Choroid plexus epithelial cell (primary cell): ENCODE results near the gene MTPN.

Source experiments
- DNase-seq: peaks from one replicate; pipeline ENCODE4 v3.0.0-alpha.2; 2010; ENCODE audit warnings: low read depth
- H3K4me3 ChIP-seq: 2 replicates; pipeline ENCODE4 v1.5.1; 2011; ENCODE audit warnings: low read depth, mild to moderate bottlenecking, control low read depth, low read length, moderate library complexity
- TF ChIP-seq, protein P1 (sequence below): conservative IDR thresholded peaks from 2 replicates; pipeline ENCODE4 v1.5.1; 2011; ENCODE audit warnings: low read depth, mild to moderate bottlenecking, control low read depth, inconsistent platforms, low read length, moderate library complexity

MTPN gene

GRCh38 chr7:135910393-135911036, 66.6 kb downstream of the MTPN start:
- no peak for DNase-seq
- TF ChIP-seq, protein P1, sequence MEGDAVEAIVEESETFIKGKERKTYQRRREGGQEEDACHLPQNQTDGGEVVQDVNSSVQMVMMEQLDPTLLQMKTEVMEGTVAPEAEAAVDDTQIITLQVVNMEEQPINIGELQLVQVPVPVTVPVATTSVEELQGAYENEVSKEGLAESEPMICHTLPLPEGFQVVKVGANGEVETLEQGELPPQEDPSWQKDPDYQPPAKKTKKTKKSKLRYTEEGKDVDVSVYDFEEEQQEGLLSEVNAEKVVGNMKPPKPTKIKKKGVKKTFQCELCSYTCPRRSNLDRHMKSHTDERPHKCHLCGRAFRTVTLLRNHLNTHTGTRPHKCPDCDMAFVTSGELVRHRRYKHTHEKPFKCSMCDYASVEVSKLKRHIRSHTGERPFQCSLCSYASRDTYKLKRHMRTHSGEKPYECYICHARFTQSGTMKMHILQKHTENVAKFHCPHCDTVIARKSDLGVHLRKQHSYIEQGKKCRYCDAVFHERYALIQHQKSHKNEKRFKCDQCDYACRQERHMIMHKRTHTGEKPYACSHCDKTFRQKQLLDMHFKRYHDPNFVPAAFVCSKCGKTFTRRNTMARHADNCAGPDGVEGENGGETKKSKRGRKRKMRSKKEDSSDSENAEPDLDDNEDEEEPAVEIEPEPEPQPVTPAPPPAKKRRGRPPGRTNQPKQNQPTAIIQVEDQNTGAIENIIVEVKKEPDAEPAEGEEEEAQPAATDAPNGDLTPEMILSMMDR, result no peak
- H3K4me3 ChIP-seq, result no peak overlapping the region

DNA sequence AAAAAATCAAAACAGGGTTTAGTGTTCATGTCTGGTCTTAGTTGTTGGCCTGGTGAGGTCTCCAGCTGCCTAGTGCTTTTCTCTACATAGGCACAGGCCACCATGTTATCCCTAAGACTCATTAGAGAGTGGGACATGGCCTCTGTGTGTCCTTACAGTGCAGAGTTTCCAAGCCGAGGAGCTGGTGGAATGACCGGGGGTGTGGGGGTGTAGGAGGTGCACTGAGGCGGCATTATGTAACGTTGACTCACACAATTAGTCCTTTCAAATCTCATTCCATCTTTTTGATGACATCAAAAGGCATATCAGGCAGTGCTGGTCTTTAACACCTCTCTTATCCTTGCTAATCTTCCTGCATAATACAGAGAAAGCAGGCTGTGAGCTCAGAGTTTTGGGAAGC, 71.3 kb downstream of the MTPN start:
- TF ChIP-seq, protein P1, result no peak
- H3K4me3 ChIP-seq, result no peak overlapping the region
- DNase-seq, result no peak

- DNase-seq, result peak; percentile 17
- no peak overlapping the region for H3K4me3 ChIP-seq
- TF ChIP-seq, protein P1, result no peak
Observed at GRCh38 chr7:135905355-135905754, 71.8 kb downstream of the MTPN start.

GRCh38 chr7:135904282-135904681, 72.9 kb downstream of the MTPN start:
- DNase-seq, result no peak
- TF ChIP-seq, protein P1, result no peak

DNA sequence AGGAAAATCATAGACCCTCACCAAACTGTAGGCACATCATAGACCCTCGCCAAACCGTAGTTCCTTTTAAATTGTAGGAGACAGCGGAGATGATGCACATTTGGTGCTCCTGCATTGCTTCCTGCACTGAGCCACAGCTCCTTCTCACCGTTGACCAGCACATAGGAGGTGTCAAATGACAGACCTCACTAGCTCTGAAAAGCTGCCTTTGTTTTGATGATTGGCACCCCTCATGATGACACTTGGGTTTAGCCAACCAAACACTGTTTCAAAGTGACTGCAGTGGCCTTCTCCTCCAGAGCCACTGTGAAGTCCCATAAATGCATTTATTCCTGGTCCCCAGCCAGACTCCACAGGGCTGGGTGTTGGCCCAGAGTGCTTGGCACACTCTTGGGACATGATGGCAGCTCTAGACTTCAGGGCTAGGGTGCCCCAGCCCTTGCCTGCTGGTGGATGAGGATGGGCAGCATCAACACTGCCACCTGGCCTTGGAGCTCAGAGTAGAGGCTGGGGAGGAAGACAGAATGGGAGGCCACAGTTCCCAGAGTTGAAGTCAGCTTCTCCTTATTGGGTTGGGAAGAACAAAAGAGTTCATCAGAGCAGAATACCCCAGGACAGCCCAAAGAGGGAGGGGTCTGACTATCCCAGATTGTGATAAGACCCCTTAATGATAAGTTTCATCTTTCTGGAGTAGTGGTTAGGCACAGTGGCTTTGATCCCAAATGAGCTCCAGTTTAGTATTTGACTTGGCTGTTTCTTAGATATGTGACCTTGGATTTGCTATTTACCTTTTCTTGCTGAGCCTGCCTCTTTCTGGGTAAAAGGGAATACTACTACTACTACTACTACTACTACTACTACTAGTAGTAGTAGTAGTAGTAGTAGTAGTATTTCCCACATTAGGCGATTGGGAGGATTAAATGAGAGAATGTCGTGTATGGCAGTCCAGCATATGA, 75.3 kb downstream of the MTPN start:
- no peak overlapping the region for H3K4me3 ChIP-seq
- DNase-seq, result no peak
- TF ChIP-seq, protein P1, result no peak

More at GRCh38 chr7:135904282-135904681, 72.9 kb downstream of the MTPN start:
- H3K4me3 ChIP-seq, result no peak overlapping the region

DNA sequence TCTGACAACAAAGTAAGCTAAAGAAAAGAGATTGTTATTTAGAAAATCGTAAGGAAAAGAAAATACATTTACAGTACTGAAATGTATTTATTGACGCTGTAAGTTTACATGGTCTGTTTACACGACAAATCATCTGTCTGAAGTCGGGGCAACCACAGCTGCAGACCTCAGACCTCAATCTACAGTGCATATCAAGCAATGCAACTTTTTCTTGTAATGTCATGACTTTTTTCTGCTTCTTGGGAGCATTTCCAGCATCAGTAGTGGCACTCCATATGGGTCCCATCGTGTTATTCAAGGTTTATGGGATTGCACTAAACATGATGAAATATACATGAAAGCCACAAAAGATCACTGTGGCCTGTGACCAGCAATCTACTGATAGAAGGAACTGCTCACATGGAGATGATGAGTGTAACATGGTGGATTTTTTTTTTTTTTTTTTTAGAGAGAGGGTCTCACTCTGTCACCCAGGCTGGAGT, 77.1 kb downstream of the MTPN start:
- H3K4me3 ChIP-seq, result no peak overlapping the region
- TF ChIP-seq, protein P1, result no peak
- no peak for DNase-seq
